Measurements from ENCODE around the gene CRIP2.

DNA sequence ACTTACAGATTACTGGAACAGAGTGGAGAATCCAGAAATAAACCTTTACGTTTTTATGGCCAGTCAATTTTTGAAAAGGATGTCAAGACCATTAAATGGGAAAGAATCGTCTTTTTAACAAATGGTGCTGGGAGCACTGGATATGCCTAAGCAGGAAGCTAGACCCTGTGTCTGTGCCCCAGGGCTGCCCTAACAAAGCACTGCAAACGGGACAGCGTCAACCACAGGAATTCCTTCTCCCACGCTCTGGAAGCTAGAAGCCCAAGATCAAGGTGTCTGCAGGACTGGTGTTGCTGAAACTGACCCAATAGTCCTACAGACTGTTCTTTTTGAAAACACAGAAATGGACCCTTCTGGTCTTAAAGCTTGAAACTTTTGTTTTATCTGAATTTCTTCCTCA, 42.5 kb downstream of the CRIP2 start:
- TF ChIP-seq, protein P1, sequence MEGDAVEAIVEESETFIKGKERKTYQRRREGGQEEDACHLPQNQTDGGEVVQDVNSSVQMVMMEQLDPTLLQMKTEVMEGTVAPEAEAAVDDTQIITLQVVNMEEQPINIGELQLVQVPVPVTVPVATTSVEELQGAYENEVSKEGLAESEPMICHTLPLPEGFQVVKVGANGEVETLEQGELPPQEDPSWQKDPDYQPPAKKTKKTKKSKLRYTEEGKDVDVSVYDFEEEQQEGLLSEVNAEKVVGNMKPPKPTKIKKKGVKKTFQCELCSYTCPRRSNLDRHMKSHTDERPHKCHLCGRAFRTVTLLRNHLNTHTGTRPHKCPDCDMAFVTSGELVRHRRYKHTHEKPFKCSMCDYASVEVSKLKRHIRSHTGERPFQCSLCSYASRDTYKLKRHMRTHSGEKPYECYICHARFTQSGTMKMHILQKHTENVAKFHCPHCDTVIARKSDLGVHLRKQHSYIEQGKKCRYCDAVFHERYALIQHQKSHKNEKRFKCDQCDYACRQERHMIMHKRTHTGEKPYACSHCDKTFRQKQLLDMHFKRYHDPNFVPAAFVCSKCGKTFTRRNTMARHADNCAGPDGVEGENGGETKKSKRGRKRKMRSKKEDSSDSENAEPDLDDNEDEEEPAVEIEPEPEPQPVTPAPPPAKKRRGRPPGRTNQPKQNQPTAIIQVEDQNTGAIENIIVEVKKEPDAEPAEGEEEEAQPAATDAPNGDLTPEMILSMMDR (IDR thresholded peaks at IDR 0.05) = no peak
- no peak for TF ChIP-seq POLR2A (IDR thresholded peaks at IDR 0.05)
